ENCODE measurements around the gene SHROOM2. TPM values are rescaled to one million over a fixed set of nuclear protein-coding genes. Genes with fewer than 3 reads are reported as not detected.

The SHROOM2 gene

Small RNAs within 50 kb of the gene (small RNA-seq; reads per million reads assigned to genes)
- gene RF00019 (ENCODE audit: low read depth) = not detected

Measured in mesenchymal stem cell (in vitro differentiated cells and primary cell).